Left cardiac atrium (tissue), 4 donors: ENCODE results near the gene UNC93B1. TPM values are rescaled to one million over a fixed set of nuclear protein-coding genes. Genes with fewer than 3 reads are reported as not detected.
A peak's percentile ranks its signal among the peaks of the same experiment; 100 is the strongest.

Experiments used
- ATAC-seq, 2 donors: fragments of 200-7000 bp; cut with Tn5 transposase; one replicate each; pipeline ENCODE4 v1.9.1; 2020; ENCODE audit warnings: mild to moderate bottlenecking in 2 of 2, moderate library complexity in 2 of 2
- DNase-seq: peaks from one replicate; pipeline ENCODE4 v3.0.0-alpha.2; 2020
- intact Hi-C, 2 donors: fragments of 100-400 bp; cut with DNase I; formaldehyde crosslinking; loops; one replicate each; pipeline versions ENCODE4 v1.14.1 to v1.15.1; 2022 to 2023
- long read RNA-seq: library from polyadenylated mRNA; unstranded; transcript quantifications from one replicate; pipeline ENCODE4 v2.0.0, GENCODE V29; 2021
- total RNA-seq, 2 donors: library from RNA; stranded (reverse); fragmentation: NEBNext Ultra II Directional; extraction: Animal tissue kit (Norgen Biotek cat#: 25700); gene quantifications; one replicate each; pipeline ENCODE4 v1.2.1, GENCODE V29; 2021
- donor health status: DM: no; HTN: yes; CAD: no.
- donor health status: DM: no; HTN: yes; CAD: no; lungs with severe emphysema.
- donor health status: DM: yes; HTN: yes; CAD: no.
- donor health status: Dilated cardiomyopathy.

UNC93B1 gene, protein sequence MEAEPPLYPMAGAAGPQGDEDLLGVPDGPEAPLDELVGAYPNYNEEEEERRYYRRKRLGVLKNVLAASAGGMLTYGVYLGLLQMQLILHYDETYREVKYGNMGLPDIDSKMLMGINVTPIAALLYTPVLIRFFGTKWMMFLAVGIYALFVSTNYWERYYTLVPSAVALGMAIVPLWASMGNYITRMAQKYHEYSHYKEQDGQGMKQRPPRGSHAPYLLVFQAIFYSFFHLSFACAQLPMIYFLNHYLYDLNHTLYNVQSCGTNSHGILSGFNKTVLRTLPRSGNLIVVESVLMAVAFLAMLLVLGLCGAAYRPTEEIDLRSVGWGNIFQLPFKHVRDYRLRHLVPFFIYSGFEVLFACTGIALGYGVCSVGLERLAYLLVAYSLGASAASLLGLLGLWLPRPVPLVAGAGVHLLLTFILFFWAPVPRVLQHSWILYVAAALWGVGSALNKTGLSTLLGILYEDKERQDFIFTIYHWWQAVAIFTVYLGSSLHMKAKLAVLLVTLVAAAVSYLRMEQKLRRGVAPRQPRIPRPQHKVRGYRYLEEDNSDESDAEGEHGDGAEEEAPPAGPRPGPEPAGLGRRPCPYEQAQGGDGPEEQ
- 10 to 100 TPM; 12.5 to 15.1 TPM for total RNA-seq
- long read RNA-seq, result 0 reads

DNA sequence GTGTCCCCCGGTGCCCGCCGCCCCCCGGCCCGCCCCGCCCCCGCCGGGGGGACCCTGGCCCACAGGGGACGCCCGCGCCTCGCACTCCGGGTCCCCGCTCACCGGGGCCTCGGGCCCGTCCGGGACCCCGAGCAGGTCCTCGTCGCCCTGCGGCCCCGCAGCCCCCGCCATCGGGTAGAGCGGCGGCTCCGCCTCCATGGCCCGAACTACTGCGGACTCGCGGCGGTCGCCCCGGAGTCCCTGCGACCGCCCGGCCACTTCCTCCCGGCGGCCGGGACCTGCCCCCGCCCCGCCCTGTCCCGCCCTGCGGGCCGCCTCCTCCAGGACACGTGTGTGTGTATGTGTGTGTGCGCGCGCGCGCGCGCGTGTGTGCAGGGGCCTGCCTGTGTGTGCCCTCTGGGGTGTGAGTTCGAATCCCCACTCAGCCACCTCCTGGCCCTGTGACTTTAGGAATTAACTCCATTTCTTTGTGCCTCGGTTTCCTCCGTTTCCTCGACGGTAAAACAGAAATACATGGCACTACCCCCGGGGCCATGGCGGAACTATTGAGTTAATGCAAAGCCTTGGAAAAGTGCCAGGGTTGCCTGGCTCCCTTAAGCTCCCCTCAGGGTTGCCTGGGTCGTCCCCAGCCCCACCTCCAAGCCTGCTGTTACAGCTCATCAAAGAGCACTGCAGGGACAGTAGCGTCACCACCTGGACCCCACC lies at the start of gene UNC93B1:
TSS of gene UNC93B1 (minus strand) at position 252 of the 705 bp plus-strand sequence. CDS start at position 198, 54 bp downstream.
- DNase-seq (peak; percentile 93), ATAC-seq (peak; percentile 90 to 96)
- intact Hi-C loops, result no loop called here

DNA sequence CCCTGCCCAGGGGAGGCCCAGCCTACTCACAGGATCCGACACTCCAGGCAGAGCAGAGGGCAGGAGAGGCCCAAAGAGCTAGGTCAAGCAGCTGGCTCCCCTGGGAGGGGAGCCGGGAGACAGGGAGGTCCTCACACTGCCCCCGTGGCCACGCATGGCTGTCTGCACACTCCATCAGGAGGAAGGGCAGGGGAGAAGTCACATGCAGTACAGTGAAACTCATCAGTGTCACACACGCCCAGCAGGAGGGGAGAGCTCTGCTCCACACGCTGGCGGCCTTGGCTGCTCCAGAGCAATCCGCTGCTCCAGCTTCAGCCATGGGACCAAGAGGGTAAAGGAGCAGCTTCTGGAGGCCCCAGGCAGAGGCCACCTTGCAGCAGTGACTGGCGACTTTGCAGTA lies 49.2 kb upstream of the UNC93B1 start:
- DNase-seq (no peak), ATAC-seq (peak in 1 of 2 donors; percentile 3)
- intact Hi-C loops, result no loop called here

DNA sequence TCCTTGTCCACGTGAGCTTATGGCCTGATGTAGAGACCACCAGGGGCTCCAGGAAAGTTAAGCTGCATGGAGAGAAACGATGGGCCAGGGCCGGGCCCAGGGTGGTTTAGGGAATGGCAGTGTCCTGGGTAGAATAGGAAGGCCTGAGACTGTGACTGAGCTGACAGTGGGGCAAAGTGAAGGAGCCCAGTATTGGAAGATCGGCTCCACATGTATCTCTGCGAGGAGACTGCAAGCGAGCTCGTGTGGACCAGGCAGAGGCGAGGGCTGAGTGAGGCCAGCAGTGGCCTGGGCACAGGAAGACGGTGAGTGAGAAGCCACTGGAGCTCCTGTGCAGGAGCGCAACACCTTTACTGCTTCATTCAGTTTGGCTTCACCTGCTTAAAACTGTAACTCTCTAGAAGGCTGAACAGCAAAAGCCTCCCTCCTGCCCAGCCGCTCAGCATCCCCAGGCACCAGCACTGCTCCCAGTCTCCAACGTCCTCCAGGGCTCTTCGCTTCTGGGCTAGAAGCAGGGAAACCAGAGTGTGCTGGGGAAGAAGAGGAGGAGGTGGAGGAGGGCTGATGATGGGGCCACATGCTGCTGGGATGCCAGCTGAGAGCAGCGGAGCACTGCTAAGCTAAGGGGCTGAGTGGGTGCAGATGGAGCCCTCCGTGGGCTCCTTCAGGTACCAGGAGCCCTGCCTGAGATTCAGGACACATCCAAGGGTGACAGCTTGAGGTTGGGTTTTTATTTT lies 48.4 kb upstream of the UNC93B1 start:
- intact Hi-C loops, result no loop called here
- DNase-seq (no peak), ATAC-seq (no peak)

DNA sequence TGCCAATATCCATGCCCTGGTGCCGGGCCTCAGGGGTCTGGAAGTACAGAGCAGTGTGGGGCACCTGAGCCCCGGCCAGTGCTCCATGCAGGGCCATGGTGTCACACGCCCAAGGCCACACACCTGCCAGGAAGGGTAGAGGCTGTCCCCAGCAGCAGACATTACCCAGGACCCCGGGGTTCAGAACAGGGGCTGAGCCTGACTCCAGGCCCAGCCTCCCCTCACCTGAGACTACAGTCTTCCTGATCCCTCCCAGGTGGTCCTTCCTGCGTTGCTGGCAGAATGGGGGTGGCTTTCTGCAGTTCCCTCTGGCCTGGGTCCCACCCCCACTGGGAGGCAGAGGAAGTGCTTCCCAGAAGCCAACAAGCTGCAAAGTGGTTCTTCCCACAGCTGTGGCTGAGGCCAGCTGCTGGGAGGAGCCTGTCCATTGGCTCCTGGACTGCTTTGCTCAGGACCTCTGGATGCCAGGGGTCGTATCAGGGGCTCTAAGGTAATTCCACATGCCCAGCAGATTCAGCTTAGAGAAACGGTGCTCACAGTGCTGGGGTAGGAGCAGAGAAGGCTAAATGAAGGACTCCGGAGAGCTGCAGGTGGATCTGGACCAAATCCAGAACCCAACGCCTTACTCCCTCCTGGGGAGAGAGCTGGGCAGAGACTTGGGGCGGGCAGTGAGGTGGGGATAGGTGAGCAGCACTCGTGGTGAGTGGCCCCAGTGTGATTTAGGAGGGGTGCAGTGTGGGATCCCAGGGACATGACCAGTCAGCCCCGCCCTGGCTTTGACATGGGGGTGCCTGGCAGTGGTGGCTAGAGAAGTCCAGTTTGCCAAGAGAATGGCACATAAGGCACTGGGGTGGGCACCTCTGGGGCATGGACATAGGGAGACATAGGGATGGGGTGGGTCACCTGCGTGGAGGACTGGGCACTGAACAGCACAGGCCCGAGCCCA lies 47.6 kb upstream of the UNC93B1 start:
- ATAC-seq (peak in 1 of 2 donors; percentile 3), DNase-seq (no peak)
- intact Hi-C loops, result no loop called here

DNA sequence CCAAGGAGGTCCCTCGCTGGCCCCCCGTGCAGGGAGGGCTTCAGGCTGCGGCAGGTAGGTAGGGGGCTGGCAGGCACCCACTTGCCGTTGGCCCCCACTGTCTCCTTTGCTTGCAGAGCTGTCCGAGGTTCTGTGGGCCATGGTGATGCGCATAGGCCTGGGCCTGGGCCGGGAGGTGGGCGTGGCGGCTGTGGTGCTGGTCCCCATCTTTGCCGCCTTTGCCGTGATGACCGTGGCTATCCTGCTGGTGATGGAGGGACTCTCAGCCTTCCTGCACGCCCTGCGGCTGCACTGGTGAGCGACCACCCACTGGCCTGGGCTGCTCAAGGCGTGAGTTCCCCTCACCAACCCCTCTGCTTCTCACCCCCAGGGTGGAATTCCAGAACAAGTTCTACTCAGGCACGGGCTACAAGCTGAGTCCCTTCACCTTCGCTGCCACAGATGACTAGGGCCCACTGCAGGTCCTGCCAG lies 46.5 kb upstream of the UNC93B1 start:
- intact Hi-C loops, result no loop called here
- ATAC-seq (no peak), DNase-seq (no peak)

DNA sequence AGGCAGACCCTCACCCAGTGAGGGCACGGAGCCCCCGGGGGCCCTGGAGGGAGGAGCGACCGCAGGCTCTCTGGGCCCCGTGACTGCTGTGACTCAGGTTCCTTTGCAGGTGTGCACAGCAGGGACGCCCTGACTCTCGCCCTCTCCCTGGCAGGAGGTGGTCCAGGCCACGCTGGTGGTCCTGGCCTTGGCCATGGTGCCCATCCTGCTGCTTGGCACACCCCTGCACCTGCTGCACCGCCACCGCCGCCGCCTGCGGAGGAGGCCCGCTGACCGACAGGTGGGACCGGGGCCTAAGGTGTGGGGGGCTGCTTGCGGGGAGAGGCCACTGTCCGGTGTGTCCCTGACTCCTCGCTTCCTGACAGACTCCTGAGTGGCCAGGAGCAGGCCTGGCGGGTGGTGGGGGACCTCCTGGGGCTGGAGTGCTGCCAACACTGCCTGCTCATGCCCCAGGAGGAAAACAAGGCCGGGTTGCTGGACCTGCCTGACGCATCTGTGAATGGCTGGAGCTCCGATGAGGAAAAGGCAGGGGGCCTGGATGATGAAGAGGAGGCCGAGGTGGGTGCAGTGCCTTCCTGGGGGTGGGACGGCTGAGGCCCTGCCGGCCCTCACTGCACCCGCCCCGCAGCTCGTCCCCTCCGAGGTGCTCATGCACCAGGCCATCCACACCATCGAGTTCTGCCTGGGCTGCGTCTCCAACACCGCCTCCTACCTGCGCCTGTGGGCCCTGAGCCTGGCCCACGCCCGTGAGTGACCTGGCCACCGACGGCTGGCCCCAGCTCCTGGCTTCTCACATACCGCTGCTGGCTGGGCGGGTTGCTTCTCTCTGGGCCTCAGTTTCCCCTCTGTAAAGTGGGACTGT lies 45.8 kb upstream of the UNC93B1 start:
- intact Hi-C loops, result no loop called here
- DNase-seq (no peak), ATAC-seq (no peak)

DNA sequence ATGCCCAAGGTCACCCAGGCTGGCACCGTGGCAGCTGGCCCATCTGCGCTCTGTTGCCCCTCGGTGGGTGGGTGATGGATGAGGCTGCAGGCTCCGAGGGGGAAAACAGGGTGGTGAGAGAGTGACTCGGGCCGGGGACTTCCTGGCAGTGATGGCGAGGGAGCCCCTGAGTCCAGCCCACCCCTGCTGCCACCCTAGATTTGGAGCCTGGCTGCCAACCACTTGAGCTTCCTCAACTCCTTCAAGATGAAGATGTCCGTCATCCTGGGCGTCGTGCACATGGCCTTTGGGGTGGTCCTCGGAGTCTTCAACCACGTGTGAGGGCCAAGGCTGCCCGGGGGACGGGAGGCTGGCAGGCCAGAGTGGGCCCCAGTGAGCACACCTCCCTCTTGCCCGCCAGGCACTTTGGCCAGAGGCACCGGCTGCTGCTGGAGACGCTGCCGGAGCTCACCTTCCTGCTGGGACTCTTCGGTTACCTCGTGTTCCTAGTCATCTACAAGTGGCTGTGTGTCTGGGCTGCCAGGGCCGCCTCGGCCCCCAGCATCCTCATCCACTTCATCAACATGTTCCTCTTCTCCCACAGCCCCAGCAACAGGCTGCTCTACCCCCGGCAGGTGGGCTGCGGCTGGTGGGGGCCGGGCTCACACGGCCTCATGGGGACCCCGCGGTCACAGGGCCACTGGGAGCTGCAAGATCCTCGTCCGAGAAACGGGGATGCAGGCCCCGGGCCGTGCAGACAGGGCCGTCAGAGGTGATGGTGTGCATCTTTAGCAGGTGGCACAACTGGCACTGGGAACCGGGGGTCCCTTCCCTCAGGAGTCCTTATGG lies 45.0 kb upstream of the UNC93B1 start:
- no peak for ATAC-seq
- no peak for DNase-seq
- intact Hi-C loops, result no loop called here

DNA sequence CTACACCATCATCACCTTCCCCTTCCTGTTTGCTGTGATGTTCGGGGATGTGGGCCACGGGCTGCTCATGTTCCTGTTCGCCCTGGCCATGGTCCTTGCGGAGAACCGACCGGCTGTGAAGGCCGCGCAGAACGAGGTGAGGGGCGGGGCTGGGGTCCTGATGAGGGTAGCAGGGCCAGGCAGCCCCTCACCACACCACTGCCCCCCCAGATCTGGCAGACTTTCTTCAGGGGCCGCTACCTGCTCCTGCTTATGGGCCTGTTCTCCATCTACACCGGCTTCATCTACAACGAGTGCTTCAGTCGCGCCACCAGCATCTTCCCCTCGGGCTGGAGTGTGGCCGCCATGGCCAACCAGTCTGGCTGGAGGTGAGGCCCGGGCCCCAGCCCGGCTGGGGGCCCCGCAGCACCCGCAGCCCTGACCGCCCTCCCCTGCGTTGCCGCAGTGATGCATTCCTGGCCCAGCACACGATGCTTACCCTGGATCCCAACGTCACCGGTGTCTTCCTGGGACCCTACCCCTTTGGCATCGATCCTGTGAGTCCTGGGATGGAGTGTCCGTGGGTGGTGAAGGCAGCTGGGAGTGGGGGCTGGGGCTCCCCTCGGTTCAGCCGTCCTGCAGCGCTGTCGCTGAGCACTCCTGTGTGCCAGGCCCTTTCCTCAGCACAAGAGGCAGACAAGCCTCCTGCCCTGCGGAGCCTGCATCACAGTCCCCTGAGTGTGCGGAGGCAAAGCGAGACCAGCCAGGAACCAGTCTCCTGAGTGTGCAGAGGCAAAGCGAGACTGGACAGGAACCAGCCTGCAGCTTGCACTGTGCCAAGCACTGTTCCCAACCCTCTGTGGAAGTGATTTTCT lies 43.8 kb upstream of the UNC93B1 start:
- ATAC-seq (peak in 1 of 2 donors; percentile 53), DNase-seq (no peak)
- intact Hi-C loops, result no loop called here

DNA sequence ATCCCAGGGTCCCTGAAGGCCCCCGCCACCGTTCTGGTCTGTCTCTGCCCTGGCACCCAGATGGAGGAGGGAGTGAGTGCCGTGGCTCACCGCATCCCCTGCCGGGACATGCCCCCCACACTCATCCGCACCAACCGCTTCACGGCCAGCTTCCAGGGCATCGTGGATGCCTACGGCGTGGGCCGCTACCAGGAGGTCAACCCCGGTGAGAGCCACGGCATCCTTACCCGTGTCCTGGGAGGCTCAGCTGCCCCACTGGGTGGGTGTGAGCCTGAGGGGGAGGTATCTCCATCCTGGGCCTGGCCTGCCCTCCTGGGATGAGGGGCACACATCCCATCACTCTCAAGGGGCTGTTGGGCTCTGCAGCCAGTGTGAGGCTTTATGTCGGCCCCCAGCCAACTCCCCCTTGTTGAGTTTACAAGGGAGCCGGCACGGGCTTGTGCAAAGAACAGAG lies 41.0 kb upstream of the UNC93B1 start:
- DNase-seq (no peak), ATAC-seq (no peak)
- intact Hi-C loops, result no loop called here

DNA sequence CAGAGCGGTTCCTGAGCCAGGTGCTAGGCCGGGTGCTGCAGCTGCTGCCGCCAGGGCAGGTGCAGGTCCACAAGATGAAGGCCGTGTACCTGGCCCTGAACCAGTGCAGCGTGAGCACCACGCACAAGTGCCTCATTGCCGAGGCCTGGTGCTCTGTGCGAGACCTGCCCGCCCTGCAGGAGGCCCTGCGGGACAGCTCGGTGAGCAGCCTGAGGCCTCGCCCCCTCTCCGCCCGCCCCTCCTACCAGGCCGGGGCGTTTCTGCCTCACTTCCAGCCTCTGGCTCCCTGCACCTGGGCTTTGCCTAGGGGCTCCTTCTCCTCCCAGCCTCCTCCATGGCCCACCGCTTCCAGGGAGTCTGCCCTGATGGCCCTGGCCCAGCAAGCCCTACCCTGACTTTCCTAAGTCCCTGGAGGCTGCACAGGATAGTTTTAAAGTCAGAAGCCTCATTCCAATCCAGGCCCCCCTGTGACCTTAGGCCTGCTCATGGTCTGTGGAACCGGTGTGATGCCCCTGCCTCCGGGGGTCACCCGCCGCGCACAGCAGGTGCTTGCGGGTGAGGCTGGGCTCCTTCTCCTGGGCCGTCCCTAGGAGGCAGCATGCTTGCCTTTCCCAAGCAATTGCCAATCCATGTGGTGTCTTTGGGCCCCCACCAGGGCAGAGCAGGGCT lies 40.4 kb upstream of the UNC93B1 start:
- no peak for DNase-seq
- no peak for ATAC-seq
- intact Hi-C loops, result no loop called here

DNA sequence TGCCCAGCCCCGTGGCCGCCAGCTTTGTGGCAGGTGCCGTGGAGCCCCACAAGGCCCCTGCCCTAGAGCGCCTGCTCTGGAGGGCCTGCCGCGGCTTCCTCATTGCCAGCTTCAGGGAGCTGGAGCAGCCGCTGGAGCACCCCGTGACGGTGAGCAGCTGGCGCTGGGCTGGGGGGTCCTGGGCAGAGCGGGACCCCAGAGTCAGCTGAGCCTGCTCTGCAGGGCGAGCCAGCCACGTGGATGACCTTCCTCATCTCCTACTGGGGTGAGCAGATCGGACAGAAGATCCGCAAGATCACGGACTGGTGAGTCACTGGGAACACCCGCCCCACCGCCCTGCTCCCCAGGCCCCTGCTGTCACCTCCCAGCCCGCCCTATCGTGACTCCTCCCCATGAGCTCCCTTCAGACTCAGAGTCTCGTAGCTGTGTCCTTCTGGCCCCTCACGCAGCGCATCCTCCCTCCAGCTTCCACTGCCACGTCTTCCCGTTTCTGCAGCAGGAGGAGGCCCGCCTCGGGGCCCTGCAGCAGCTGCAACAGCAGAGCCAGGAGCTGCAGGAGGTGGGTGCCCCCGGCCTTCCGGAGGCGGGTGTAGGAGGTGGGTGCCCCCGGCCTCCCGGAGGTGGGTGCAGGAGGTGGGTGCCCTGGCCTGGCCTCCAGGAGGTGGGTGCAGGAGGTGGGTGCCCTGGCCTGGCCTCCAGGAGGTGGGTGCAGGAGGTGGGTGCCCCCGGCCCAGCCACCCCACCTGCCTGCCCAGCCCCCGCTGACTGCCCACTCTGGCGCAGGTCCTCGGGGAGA lies 39.6 kb upstream of the UNC93B1 start:
- intact Hi-C loops, result no loop called here
- ATAC-seq (no peak), DNase-seq (no peak)

DNA sequence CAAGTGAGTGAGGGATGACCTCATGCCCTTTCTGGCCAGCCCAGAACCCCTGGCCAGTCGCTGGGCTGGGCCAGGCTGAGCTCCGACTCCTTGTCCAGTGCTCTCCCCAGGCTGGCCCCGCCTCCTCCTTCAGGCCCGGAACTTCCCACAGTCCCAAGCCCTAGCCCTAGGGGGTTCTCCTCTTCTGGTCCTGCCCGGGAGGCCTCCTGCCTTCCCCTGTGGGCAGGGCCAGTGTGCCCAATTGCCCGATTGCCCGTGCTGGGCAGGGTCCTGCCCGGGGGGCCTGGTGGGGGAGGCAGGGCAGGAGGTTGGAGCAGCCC lies 39.1 kb upstream of the UNC93B1 start:
- ATAC-seq (no peak), DNase-seq (no peak)
- intact Hi-C loops, result no loop called here

DNA sequence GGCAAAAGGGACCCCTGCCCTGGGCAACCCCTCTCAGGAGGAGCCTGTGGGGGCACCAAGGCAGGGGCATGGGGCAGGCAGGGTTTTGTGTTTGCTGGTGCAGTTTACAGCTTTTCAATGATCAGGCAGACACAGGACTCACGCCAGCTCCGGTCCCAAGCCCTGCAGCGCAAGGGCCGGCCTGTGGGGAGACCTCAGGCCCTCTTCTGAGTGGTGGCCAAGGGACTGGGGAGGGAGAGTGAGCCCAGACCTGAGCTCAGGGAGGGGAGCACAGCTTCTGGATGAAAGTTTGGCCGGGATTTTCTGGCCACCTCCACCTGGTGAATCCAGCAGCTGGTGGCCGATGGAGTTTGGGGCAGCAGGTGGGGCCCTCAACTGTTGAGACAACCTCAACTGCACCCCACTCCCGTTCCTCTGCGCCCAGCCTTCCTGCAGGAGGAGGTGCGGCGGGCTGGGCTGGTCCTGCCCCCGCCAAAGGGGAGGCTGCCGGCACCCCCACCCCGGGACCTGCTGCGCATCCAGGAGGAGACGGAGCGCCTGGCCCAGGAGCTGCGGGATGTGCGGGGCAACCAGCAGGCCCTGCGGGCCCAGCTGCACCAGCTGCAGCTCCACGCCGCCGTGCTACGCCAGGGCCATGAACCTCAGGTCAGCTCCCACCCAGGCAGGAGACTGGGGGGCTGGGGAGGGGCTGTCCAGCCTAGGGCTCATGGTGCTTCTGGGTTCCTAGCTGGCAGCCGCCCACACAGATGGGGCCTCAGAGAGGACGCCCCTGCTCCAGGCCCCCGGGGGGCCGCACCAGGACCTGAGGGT lies 38.5 kb upstream of the UNC93B1 start:
- intact Hi-C loops, result no loop called here
- DNase-seq, result no peak
- ATAC-seq, result no peak
